ENCODE measurements around the gene LBHD2. TPM values are rescaled to one million over a fixed set of nuclear protein-coding genes. Genes with fewer than 3 reads are reported as not detected.

Gene LBHD2
- total and polyA plus RNA-seq, 2 of the 13 experiments (the other 11 are each of a cell fraction or from before 2014, with no cell fraction given), result 0.67 to 1.00 TPM

GRCh38 chr14:103074729-103075367 lies 9.2 kb upstream of the LBHD2 start (continued):
- TF ChIP-seq MLXIP (CRISPR knock-in tag; IDR thresholded peaks at IDR 0.05; ENCODE audit: borderline replicate concordance) (no peak), FOXM1 (CRISPR knock-in tag; IDR thresholded peaks at IDR 0.05) (no peak), IRX3 (CRISPR knock-in tag; IDR thresholded peaks at IDR 0.05; ENCODE audit: borderline replicate concordance, low read depth) (no peak), ZNF891 (CRISPR knock-in tag; IDR thresholded peaks at IDR 0.05) (no peak), PHF8 (CRISPR knock-in tag; IDR thresholded peaks at IDR 0.05) (no peak), ZNF574 (CRISPR knock-in tag; IDR thresholded peaks at IDR 0.05) (no peak), TIGD3 (CRISPR knock-in tag; IDR thresholded peaks at IDR 0.05; ENCODE audit: borderline replicate concordance) (no peak), ATF7-NPFF (CRISPR knock-in tag; IDR thresholded peaks at IDR 0.05; ENCODE audit: low read depth) (no peak; the same call in 1 of the 2 replicates), HIC2 (CRISPR knock-in tag; IDR thresholded peaks at IDR 0.05; ENCODE audit: low read depth) (peak; percentile 52; the same call in 1 of the 2 replicates), THAP9 (CRISPR knock-in tag; IDR thresholded peaks at IDR 0.05; ENCODE audit: borderline replicate concordance) (no peak), ZNF329 (CRISPR knock-in tag; IDR thresholded peaks at IDR 0.05; ENCODE audit: low read depth) (no peak), ZNF564 (CRISPR knock-in tag; IDR thresholded peaks at IDR 0.05) (no peak), ZNF737 (CRISPR knock-in tag; IDR thresholded peaks at IDR 0.05; ENCODE audit: borderline replicate concordance) (no peak)
